K562 (cell line): ENCODE results near the gene IMMP2L.
"Not testable (repeated sequence)": the region's sequence is repeated elsewhere in the genome, so short reads cannot be mapped to it uniquely, and the experiment has no call there.

Experiments used
- CBX8 ChIP-seq: fragments of 200-600 bp; sonication (generic); IDR thresholded peaks from 2 replicates; pipeline ENCODE4 v1.6.1; 2012; ENCODE audit warnings: borderline replicate concordance, mixed run types, low read depth, mild to moderate bottlenecking, moderate library complexity, mixed read lengths, low read length, control low read depth, inconsistent platforms; ENCODE audit not compliant: poor library complexity, severe bottlenecking; ENCODE audit errors: extremely low read depth
- MTA2 ChIP-seq: fragments of 450-650 bp; IDR thresholded peaks from 2 replicates; pipeline ENCODE4 v1.6.1; 2016; ENCODE audit warnings: low read depth

DNA sequence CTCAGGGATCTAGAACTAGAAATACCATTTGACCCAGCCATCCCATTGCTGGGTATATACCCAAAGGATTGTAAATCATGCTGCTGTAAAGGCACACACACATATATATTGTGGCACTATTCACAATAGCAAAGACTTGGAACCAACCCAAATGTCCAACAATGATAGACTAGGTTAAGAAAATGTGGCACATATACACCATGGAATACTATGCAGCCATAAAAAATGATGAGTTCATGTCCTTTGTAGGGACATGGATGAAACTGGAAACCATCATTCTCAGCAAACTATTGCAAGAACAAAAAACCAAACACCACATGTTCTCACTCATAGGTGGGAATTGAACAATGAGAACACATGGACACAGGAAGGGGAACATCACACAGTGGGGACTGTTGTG lies 56.9 kb downstream of the IMMP2L start:
- not testable (repeated sequence) for TF ChIP-seq MTA2, CBX8
